HepG2 (cell line): ENCODE data around the gene ZNF419. TPM values are rescaled to one million over a fixed set of nuclear protein-coding genes. Genes with fewer than 3 reads are reported as not detected.

Experiments used
- GLI4 ChIP-seq: sonication (generic); formaldehyde crosslinking; IDR thresholded peaks from 2 replicates; pipeline ENCODE4 v1.5.1; 2020; ENCODE audit warnings: missing genetic modification reagents, mild to moderate bottlenecking, moderate library complexity, borderline replicate concordance
- HDAC2 ChIP-seq: sonication (generic); formaldehyde crosslinking; IDR thresholded peaks from 2 replicates; pipeline ENCODE4 v1.4.0; 2020; ENCODE audit warnings: missing genetic modification reagents
- KDM6A ChIP-seq: IDR thresholded peaks from 2 replicates; pipeline ENCODE4 v1.6.1; 2016; ENCODE audit warnings: low read depth
- PHF8 ChIP-seq: sonication (generic); formaldehyde crosslinking; IDR thresholded peaks from 2 replicates; pipeline ENCODE4 v1.5.0; 2020; ENCODE audit warnings: missing genetic modification reagents
- RNF2 ChIP-seq: fragments of 450-650 bp; conservative IDR thresholded peaks from 2 replicates; pipeline ENCODE4 v1.6.1; 2016; ENCODE audit warnings: low read depth
- ZNF501 ChIP-seq: sonication (generic); formaldehyde crosslinking; IDR thresholded peaks from 2 replicates; pipeline ENCODE4 v1.5.1; 2020; ENCODE audit warnings: mild to moderate bottlenecking, moderate library complexity, missing genetic modification reagents
- polyA plus RNA-seq, 8 experiments: library from polyadenylated mRNA; depleted of rRNA in 3 of 8; stranded (reverse) in 7 of 8; unstranded in 1 of 8; fragments of >200 nt; fragmentation: Illumina TruSeq in 4 of 8; extraction: Trizol in 4 of 8; gene quantifications; 2 replicates each; pipeline versions ENCODE4 v1.2.1 to v1.2.3, GENCODE V29; 2011 to 2016; ENCODE audit warnings: low read depth in 4 of 8, missing spikeins in 1 of 8, mixed read lengths in 1 of 8; ENCODE audit not compliant: insufficient read depth in 1 of 8
- total RNA-seq, 5 experiments: library from RNA; depleted of rRNA; stranded (reverse); fragments of >200 nt; fragmentation: Illumina TruSeq; extraction: Trizol; gene quantifications; 2 replicates each; pipeline ENCODE4 v1.2.3, GENCODE V29; 2016; ENCODE audit warnings: low read depth in 1 of 5
- TF ChIP-seq, protein P1 (sequence below): fragments of 450-650 bp; IDR thresholded peaks from 2 replicates; pipeline ENCODE4 v1.6.1; 2016
- TF ChIP-seq, protein P2 (sequence below), 2 experiments: fragments of 450-650 bp in 1 of 2; sonication (generic) in 1 of 2; formaldehyde crosslinking in 1 of 2; IDR thresholded peaks; 2 replicates each; pipeline versions ENCODE4 v1.6.1 to v1.8.0; 2016 to 2022; ENCODE audit warnings: antibody characterized with exemption in 1 of 2, mild to moderate bottlenecking in 1 of 2, missing genetic modification reagents in 1 of 2
- TF ChIP-seq, protein P3 (sequence below): IDR thresholded peaks from 2 replicates; pipeline ENCODE4 v1.6.1; 2016; ENCODE audit warnings: missing genetic modification reagents, missing compliant biosample characterization
- TF ChIP-seq, protein P4 (sequence below): IDR thresholded peaks from 2 replicates; pipeline ENCODE4 v1.6.1; 2018; ENCODE audit warnings: missing genetic modification reagents
- TF ChIP-seq, protein P5 (sequence below): sonication (generic); formaldehyde crosslinking; IDR thresholded peaks from 2 replicates; pipeline ENCODE4 v1.5.0; 2020; ENCODE audit warnings: mild to moderate bottlenecking, missing genetic modification reagents, moderate library complexity
- TF ChIP-seq, protein P6 (sequence below): IDR thresholded peaks from 2 replicates; pipeline ENCODE4 v1.6.1; 2016; ENCODE audit warnings: mild to moderate bottlenecking

Gene ZNF419
- total and polyA plus RNA-seq, 2 of the 13 experiments (the other 11 are each of a cell fraction or from before 2014, with no cell fraction given): 8.5 to 8.8 TPM

DNA sequence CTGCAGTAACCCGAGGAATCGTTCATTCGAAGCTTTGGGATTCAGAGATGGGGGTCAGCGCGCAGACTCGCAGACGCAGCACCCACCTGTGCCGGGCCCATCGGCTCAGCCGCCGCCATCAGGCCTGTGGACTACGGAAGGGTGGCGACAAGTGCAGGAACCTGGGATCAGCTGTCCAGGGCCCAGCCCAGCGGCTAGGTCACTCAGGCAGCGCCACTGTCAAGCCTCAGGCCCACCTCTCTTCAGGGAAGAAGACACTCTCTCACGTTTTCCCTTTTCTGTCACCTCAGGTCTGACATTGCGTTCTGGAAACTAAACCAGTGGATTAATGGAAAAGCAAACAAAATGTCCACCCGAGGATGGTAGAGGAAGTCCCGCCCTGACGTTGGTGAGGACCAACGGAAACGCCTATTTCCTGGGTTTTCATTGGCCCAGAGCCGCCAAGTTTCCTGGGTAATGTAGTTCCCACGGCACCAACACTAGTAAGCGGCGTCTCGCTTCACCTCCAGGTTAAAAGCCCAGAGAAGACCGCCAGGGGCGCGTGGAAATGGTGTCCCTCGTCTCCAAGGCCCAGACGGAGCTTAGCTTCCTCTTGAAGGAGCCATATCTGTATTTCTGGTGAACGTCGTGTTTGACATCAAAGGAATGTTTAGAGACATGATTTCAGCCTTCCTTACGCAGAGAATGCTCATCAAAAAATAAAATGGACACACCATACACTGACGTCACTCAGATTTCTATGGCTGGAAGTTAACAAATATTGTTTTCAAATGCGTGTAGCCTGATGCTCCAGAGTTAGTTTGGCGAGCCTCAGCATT lies 10.2 kb upstream of the ZNF419 start, which contains the start of gene ZNF772 (continued):
- TF ChIP-seq GLI4 (0 out of 2 replicates have a peak, but pooled peaks have one; percentile 70), HDAC2 (CRISPR knock-in tag) (peak; percentile 21; the same call in 1 of the 2 replicates), KDM6A (no peak), PHF8 (CRISPR knock-in tag) (peak; percentile 93), RNF2 (0 out of 2 replicates have a peak, but pooled peaks have one; percentile 25), ZNF501 (CRISPR knock-in tag) (peak; percentile 82)
- TF ChIP-seq, protein P1, sequence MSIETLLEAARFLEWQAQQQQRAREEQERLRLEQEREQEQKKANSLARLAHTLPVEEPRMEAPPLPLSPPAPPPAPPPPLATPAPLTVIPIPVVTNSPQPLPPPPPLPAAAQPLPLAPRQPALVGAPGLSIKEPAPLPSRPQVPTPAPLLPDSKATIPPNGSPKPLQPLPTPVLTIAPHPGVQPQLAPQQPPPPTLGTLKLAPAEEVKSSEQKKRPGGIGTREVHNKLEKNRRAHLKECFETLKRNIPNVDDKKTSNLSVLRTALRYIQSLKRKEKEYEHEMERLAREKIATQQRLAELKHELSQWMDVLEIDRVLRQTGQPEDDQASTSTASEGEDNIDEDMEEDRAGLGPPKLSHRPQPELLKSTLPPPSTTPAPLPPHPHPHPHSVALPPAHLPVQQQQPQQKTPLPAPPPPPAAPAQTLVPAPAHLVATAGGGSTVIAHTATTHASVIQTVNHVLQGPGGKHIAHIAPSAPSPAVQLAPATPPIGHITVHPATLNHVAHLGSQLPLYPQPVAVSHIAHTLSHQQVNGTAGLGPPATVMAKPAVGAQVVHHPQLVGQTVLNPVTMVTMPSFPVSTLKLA: no peak
- TF ChIP-seq, protein P2, sequence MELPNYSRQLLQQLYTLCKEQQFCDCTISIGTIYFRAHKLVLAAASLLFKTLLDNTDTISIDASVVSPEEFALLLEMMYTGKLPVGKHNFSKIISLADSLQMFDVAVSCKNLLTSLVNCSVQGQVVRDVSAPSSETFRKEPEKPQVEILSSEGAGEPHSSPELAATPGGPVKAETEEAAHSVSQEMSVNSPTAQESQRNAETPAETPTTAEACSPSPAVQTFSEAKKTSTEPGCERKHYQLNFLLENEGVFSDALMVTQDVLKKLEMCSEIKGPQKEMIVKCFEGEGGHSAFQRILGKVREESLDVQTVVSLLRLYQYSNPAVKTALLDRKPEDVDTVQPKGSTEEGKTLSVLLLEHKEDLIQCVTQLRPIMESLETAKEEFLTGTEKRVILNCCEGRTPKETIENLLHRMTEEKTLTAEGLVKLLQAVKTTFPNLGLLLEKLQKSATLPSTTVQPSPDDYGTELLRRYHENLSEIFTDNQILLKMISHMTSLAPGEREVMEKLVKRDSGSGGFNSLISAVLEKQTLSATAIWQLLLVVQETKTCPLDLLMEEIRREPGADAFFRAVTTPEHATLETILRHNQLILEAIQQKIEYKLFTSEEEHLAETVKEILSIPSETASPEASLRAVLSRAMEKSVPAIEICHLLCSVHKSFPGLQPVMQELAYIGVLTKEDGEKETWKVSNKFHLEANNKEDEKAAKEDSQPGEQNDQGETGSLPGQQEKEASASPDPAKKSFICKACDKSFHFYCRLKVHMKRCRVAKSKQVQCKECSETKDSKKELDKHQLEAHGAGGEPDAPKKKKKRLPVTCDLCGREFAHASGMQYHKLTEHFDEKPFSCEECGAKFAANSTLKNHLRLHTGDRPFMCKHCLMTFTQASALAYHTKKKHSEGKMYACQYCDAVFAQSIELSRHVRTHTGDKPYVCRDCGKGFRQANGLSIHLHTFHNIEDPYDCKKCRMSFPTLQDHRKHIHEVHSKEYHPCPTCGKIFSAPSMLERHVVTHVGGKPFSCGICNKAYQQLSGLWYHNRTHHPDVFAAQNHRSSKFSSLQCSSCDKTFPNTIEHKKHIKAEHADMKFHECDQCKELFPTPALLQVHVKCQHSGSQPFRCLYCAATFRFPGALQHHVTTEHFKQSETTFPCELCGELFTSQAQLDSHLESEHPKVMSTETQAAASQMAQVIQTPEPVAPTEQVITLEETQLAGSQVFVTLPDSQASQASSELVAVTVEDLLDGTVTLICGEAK (IDR thresholded peaks at IDR 0.05): peak; percentile 74
- TF ChIP-seq, protein P2 (CRISPR knock-in tag; IDR thresholded peaks at IDR 0.05): no peak; the same call in 1 of the 2 replicates
- TF ChIP-seq, protein P3, sequence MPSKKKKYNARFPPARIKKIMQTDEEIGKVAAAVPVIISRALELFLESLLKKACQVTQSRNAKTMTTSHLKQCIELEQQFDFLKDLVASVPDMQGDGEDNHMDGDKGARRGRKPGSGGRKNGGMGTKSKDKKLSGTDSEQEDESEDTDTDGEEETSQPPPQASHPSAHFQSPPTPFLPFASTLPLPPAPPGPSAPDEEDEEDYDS: 0 out of 2 replicates have a peak, but pooled peaks have one; percentile 69
- TF ChIP-seq, protein P4, sequence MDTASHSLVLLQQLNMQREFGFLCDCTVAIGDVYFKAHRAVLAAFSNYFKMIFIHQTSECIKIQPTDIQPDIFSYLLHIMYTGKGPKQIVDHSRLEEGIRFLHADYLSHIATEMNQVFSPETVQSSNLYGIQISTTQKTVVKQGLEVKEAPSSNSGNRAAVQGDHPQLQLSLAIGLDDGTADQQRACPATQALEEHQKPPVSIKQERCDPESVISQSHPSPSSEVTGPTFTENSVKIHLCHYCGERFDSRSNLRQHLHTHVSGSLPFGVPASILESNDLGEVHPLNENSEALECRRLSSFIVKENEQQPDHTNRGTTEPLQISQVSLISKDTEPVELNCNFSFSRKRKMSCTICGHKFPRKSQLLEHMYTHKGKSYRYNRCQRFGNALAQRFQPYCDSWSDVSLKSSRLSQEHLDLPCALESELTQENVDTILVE (CRISPR knock-in tag): no peak; the same call in 1 of the 2 replicates
- TF ChIP-seq, protein P5, sequence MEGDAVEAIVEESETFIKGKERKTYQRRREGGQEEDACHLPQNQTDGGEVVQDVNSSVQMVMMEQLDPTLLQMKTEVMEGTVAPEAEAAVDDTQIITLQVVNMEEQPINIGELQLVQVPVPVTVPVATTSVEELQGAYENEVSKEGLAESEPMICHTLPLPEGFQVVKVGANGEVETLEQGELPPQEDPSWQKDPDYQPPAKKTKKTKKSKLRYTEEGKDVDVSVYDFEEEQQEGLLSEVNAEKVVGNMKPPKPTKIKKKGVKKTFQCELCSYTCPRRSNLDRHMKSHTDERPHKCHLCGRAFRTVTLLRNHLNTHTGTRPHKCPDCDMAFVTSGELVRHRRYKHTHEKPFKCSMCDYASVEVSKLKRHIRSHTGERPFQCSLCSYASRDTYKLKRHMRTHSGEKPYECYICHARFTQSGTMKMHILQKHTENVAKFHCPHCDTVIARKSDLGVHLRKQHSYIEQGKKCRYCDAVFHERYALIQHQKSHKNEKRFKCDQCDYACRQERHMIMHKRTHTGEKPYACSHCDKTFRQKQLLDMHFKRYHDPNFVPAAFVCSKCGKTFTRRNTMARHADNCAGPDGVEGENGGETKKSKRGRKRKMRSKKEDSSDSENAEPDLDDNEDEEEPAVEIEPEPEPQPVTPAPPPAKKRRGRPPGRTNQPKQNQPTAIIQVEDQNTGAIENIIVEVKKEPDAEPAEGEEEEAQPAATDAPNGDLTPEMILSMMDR (CRISPR knock-in tag): peak; percentile 63
- TF ChIP-seq, protein P6, sequence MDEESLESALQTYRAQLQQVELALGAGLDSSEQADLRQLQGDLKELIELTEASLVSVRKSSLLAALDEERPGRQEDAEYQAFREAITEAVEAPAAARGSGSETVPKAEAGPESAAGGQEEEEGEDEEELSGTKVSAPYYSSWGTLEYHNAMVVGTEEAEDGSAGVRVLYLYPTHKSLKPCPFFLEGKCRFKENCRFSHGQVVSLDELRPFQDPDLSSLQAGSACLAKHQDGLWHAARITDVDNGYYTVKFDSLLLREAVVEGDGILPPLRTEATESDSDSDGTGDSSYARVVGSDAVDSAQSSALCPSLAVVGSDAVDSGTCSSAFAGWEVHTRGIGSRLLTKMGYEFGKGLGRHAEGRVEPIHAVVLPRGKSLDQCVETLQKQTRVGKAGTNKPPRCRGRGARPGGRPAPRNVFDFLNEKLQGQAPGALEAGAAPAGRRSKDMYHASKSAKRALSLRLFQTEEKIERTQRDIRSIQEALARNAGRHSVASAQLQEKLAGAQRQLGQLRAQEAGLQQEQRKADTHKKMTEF (CRISPR knock-in tag): peak; percentile 77
